HepG2 (cell line): ENCODE results near the gene CDC27. TPM values are rescaled to one million over a fixed set of nuclear protein-coding genes. Genes with fewer than 3 reads are reported as not detected.

Experiments used
- ATAC-seq: fragments of 200-7000 bp; cut with Tn5 transposase; 3 replicates; pipeline ENCODE4 v1.9.1; 2020; ENCODE audit warnings: mild to moderate bottlenecking, moderate library complexity
- BruUV-seq: library from RNA; stranded (reverse); fragments of 400-500 nt; replicated peaks from 2 replicates; lab custom pipeline; 2021; lab: Mats Ljungman, UMichigan
- CTCF ChIA-PET: fragments of 300-600 bp; formaldehyde crosslinking; extraction: SDS; loops from one replicate; lab custom pipeline; 2021; ENCODE audit warnings: low total read pairs, inconsistent platforms, low intra/inter-chr PET ratio; lab: Yijun Ruan, JAX
- POLR2A ChIA-PET: fragments of 350-600 bp; sonication (Branson Sonifier 250); formaldehyde crosslinking; loops from one replicate; lab custom pipeline; 2020; ENCODE audit warnings: antibody characterized with exemption, inconsistent platforms; lab: Yijun Ruan, JAX
- DNase-seq: peaks from one replicate; pipeline ENCODE4 v3.0.0-alpha.2; 2015; ENCODE audit warnings: low spot score
- FAIRE-seq: peaks from 3 replicates; lab custom pipeline; 2011; peaks lifted over from hg19 to GRCh38; lab: Jason Lieb, UNC
- H2AFZ ChIP-seq: one replicate; pipeline ENCODE4 v1.6.1; 2011; ENCODE audit warnings: low read length, inconsistent platforms
- H3K27ac ChIP-seq: fragments of 300-600 bp; 3 replicates; pipeline ENCODE4 v1.8.0; 2011; ENCODE audit warnings: mixed run types, mild to moderate bottlenecking, mixed read lengths, low read length, inconsistent platforms; ENCODE audit not compliant: insufficient read depth; ENCODE audit errors: extremely low read length
- H3K27me3 ChIP-seq, 2 experiments: fragments of 200-600 bp in 1 of 2; 2 replicates in 1 of 2; 3 replicates in 1 of 2; pipeline versions ENCODE4 v1.6.0 to v1.8.0; 2011; ENCODE audit warnings: low read length in 2 of 2, mild to moderate bottlenecking in 2 of 2, moderate library complexity in 2 of 2, inconsistent platforms in 1 of 2; ENCODE audit not compliant: insufficient read depth in 2 of 2, control insufficient read depth in 1 of 2
- H3K36me3 ChIP-seq, 2 experiments: fragments of 200-600 bp in 1 of 2; replicated peaks in 1 of 2; 2 replicates in 1 of 2; 3 replicates in 1 of 2; pipeline versions ENCODE4 v1.5.1 to v1.8.0; 2011; ENCODE audit warnings: low read length in 2 of 2, inconsistent platforms in 1 of 2; ENCODE audit not compliant: insufficient read depth in 2 of 2, control insufficient read depth in 1 of 2
- H3K4me1 ChIP-seq: 2 replicates; pipeline ENCODE4 v1.5.1; 2012; ENCODE audit warnings: low read length, inconsistent platforms; ENCODE audit not compliant: insufficient read depth
- H3K4me2 ChIP-seq: 2 replicates; pipeline ENCODE4 v1.6.0; 2011; ENCODE audit warnings: low read depth, low read length, inconsistent platforms
- H3K4me3 ChIP-seq, 3 experiments: fragments of 200-600 bp in 1 of 3; sonication (generic), shearing (Covaris generic) in 1 of 3; replicated peaks in 1 of 3; 2 replicates each; pipeline ENCODE4 v1.5.1; 2011 to 2016; ENCODE audit warnings: low read length in 3 of 3, inconsistent platforms in 2 of 3, low read depth in 2 of 3, mild to moderate bottlenecking in 2 of 3, control low read depth in 1 of 3, mixed read lengths in 1 of 3; ENCODE audit not compliant: insufficient read depth in 1 of 3
- H3K79me2 ChIP-seq: one replicate; pipeline ENCODE4 v1.6.1; 2011; ENCODE audit warnings: low read length, inconsistent platforms; ENCODE audit not compliant: insufficient read depth
- H3K9ac ChIP-seq: 2 replicates; pipeline ENCODE4 v1.6.0; 2011; ENCODE audit warnings: mild to moderate bottlenecking, low read depth, low read length, inconsistent platforms; ENCODE audit not compliant: insufficient read depth
- H3K9me3 ChIP-seq: 2 replicates; pipeline ENCODE4 v1.5.1; 2012; ENCODE audit warnings: mild to moderate bottlenecking, low read length
- H4K20me1 ChIP-seq: 2 replicates; pipeline ENCODE4 v1.6.0; 2011; ENCODE audit warnings: inconsistent platforms, mild to moderate bottlenecking, low read length, moderate library complexity; ENCODE audit not compliant: insufficient read depth
- ATF7 ChIP-seq, 2 experiments: fragments of 450-650 bp in 1 of 2; sonication (generic) in 1 of 2; formaldehyde crosslinking in 1 of 2; IDR thresholded peaks; 2 replicates each; pipeline versions ENCODE4 v1.4.0 to v1.6.1; 2016 to 2020; ENCODE audit warnings: antibody characterized with exemption in 1 of 2, mild to moderate bottlenecking in 1 of 2, missing genetic modification reagents in 1 of 2
- ATM ChIP-seq: fragments of 450-650 bp; IDR thresholded peaks from 2 replicates; pipeline ENCODE4 v1.7.1; 2017; ENCODE audit warnings: mild to moderate bottlenecking, borderline replicate concordance
- EED ChIP-seq: sonication (generic); formaldehyde crosslinking; IDR thresholded peaks from 2 replicates; pipeline ENCODE4 v1.5.0; 2020; ENCODE audit warnings: mild to moderate bottlenecking, missing genetic modification reagents
- HNRNPL ChIP-seq: fragments of 200-400 bp; formaldehyde crosslinking; IDR thresholded peaks from 2 replicates; pipeline ENCODE4 v1.6.1; 2017; ENCODE audit warnings: mild to moderate bottlenecking, low read depth, low read length
- YEATS2 ChIP-seq: sonication (generic); formaldehyde crosslinking; IDR thresholded peaks from 2 replicates; pipeline ENCODE4 v1.4.0; 2020; ENCODE audit warnings: missing genetic modification reagents, borderline replicate concordance
- WGBS: methylation state at CpG from one replicate; pipeline ENCODE4 v1.1.6; 2017; ENCODE audit warnings: low lambda C conversion rate; 5-methylcytosine and 5-hydroxymethylcytosine counted together
- in situ Hi-C: cut with HindIII; loops from 2 replicates; pipeline ENCODE4 v1.10.0; 2017; ENCODE audit warnings: low pct_unique_long_range_greater_than_20kb; ENCODE audit not compliant: extremely low pct_ligation_motif_present
- intact Hi-C: fragments of 100-400 bp; cut with micrococcal nuclease; formaldehyde crosslinking; loops from one replicate; pipeline ENCODE4 v1.10.0; 2022; ENCODE audit not compliant: unreplicated experiment
- polyA plus RNA-seq, 8 experiments: library from polyadenylated mRNA; depleted of rRNA in 3 of 8; stranded (reverse) in 7 of 8; unstranded in 1 of 8; fragments of >200 nt; fragmentation: Illumina TruSeq in 4 of 8; extraction: Trizol in 4 of 8; gene quantifications; 2 replicates each; pipeline versions ENCODE4 v1.2.1 to v1.2.3, GENCODE V29; 2011 to 2016; ENCODE audit warnings: low read depth in 4 of 8, missing spikeins in 1 of 8, mixed read lengths in 1 of 8; ENCODE audit not compliant: insufficient read depth in 1 of 8
- total RNA-seq, 5 experiments: library from RNA; depleted of rRNA; stranded (reverse); fragments of >200 nt; fragmentation: Illumina TruSeq; extraction: Trizol; gene quantifications; 2 replicates each; pipeline ENCODE4 v1.2.3, GENCODE V29; 2016; ENCODE audit warnings: low read depth in 1 of 5
- TF ChIP-seq, protein P1 (sequence below): sonication (generic); formaldehyde crosslinking; IDR thresholded peaks from 2 replicates; pipeline ENCODE4 v1.9.0; 2021; ENCODE audit warnings: mild to moderate bottlenecking, missing genetic modification reagents
- TF ChIP-seq, protein P2 (sequence below): IDR thresholded peaks from 2 replicates; pipeline ENCODE4 v1.6.1; 2016; ENCODE audit warnings: missing biosample characterization, missing genetic modification reagents, low read depth
- TF ChIP-seq, protein P3 (sequence below): IDR thresholded peaks from 2 replicates; pipeline ENCODE4 v1.6.1; 2016

CDC27 gene
- total and polyA plus RNA-seq, 2 of the 13 experiments (the other 11 are each of a cell fraction or from before 2014, with no cell fraction given), result 80.7 to 102 TPM

DNA sequence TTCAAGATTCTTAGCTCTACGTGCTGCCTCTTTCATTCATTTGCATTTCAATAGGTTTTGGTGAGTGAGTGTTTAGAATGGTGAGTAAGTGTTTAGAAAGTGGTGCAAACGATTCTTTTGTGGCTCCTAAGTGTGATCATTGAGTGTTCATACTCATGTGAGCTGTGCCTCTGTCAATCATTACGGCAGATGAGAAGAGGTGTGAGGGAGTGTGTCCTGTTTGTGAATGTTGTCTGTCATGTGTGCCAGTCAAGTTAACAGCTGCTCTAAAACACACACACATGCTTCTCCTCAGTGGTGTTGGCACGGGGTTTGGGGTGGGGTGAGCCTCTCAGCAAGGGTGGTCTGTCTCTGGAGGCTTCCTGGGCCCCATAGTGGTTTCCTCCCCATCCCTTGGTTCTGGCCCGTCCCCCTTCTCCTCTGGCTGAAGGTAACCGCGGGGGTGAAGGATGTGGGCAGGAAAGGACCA, 31.5 kb upstream of the CDC27 start:
- peaks cover 9% of the 10 kb centered on the region; the same call in 1 of the 2 replicates for H3K9me3 ChIP-seq

More for the DNA sequence above, 31.5 kb upstream of the CDC27 start:
- H3K4me1 ChIP-seq, result peaks cover 19% of the 10 kb centered on the region
- H2AFZ ChIP-seq, result no peak overlapping the region
- no peak overlapping the region for H3K4me2 ChIP-seq
- no peak overlapping the region for H3K9ac ChIP-seq
- intact Hi-C loops, result loop anchor here (10.0 kb wide), 1 partner anchor 394 kb away; no protein-coding TSS in a partner anchor
- FAIRE-seq, result no peak
- H3K27ac ChIP-seq, result no peak overlapping the region
- ChIA-PET POLR2A (no interaction called here), CTCF (no interaction called here)
- no peaks in the 10 kb centered on the region for H4K20me1 ChIP-seq
- ATAC-seq, result no peak
- no TSS peak for BruUV-seq
- in situ Hi-C loops, result no loop called here
- DNase-seq, result no peak
- WGBS, result 35% methylated on average over 7 of the region's 7 CpGs
- TF ChIP-seq YEATS2 (CRISPR knock-in tag) (no peak), ATM (no peak), EED (no peak), HNRNPL (no peak), ATF7 (IDR thresholded peaks at IDR 0.05) (no peak), ATF7 (CRISPR knock-in tag; IDR thresholded peaks at IDR 0.05) (no peak)
- TF ChIP-seq, protein P1, sequence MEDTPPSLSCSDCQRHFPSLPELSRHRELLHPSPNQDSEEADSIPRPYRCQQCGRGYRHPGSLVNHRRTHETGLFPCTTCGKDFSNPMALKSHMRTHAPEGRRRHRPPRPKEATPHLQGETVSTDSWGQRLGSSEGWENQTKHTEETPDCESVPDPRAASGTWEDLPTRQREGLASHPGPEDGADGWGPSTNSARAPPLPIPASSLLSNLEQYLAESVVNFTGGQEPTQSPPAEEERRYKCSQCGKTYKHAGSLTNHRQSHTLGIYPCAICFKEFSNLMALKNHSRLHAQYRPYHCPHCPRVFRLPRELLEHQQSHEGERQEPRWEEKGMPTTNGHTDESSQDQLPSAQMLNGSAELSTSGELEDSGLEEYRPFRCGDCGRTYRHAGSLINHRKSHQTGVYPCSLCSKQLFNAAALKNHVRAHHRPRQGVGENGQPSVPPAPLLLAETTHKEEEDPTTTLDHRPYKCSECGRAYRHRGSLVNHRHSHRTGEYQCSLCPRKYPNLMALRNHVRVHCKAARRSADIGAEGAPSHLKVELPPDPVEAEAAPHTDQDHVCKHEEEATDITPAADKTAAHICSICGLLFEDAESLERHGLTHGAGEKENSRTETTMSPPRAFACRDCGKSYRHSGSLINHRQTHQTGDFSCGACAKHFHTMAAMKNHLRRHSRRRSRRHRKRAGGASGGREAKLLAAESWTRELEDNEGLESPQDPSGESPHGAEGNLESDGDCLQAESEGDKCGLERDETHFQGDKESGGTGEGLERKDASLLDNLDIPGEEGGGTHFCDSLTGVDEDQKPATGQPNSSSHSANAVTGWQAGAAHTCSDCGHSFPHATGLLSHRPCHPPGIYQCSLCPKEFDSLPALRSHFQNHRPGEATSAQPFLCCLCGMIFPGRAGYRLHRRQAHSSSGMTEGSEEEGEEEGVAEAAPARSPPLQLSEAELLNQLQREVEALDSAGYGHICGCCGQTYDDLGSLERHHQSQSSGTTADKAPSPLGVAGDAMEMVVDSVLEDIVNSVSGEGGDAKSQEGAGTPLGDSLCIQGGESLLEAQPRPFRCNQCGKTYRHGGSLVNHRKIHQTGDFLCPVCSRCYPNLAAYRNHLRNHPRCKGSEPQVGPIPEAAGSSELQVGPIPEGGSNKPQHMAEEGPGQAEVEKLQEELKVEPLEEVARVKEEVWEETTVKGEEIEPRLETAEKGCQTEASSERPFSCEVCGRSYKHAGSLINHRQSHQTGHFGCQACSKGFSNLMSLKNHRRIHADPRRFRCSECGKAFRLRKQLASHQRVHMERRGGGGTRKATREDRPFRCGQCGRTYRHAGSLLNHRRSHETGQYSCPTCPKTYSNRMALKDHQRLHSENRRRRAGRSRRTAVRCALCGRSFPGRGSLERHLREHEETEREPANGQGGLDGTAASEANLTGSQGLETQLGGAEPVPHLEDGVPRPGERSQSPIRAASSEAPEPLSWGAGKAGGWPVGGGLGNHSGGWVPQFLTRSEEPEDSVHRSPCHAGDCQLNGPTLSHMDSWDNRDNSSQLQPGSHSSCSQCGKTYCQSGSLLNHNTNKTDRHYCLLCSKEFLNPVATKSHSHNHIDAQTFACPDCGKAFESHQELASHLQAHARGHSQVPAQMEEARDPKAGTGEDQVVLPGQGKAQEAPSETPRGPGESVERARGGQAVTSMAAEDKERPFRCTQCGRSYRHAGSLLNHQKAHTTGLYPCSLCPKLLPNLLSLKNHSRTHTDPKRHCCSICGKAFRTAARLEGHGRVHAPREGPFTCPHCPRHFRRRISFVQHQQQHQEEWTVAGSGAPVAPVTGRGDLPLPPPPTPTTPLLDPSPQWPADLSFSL (CRISPR knock-in tag), result no peak
- TF ChIP-seq, protein P2, sequence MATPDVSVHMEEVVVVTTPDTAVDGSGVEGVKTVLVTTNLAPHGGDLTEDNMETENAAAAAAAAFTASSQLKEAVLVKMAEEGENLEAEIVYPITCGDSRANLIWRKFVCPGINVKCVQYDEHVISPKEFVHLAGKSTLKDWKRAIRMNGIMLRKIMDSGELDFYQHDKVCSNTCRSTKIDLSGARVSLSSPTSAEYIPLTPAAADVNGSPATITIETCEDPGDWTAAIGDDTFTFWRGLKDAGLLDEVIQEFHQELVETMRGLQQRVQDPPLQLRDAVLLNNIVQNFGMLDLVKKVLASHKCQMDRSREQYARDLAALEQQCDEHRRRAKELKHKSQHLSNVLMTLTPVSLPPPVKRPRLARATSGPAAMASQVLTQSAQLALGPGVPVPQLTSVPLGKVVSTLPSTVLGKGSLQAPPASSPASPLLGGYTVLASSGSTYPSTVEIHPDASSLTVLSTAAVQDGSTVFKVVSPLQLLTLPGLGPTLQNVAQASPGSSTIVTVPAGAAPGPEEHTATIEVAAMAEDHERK (CRISPR knock-in tag), result no peak
- TF ChIP-seq, protein P3, sequence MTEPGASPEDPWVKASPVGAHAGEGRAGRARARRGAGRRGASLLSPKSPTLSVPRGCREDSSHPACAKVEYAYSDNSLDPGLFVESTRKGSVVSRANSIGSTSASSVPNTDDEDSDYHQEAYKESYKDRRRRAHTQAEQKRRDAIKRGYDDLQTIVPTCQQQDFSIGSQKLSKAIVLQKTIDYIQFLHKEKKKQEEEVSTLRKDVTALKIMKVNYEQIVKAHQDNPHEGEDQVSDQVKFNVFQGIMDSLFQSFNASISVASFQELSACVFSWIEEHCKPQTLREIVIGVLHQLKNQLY (CRISPR knock-in tag), result no peak
- no peaks in the 10 kb centered on the region for H3K79me2 ChIP-seq
- H3K27me3 ChIP-seq, result peaks cover 7 to 32% of the 10 kb centered on the region in 2 experiments; a peak in 3 of 5 replicates
- H3K36me3 ChIP-seq, result no peaks in the 10 kb centered on the region
- no peak overlapping the region for H3K4me3 ChIP-seq
